H1 (cell line): Measurements from ENCODE around the gene STRIP2. TPM values are rescaled to one million over a fixed set of nuclear protein-coding genes. Genes with fewer than 3 reads are reported as not detected.

Experiments used
- CBX5 ChIP-seq: fragments of 300-800, 300-1000 bp; sonication (generic); IDR thresholded peaks from 2 replicates; pipeline ENCODE4 v1.7.1; 2016; ENCODE audit warnings: antibody characterized with exemption, low read length, low read depth
- CHD7 ChIP-seq: fragments of 300-600 bp; sonication (generic); IDR thresholded peaks from 2 replicates; pipeline ENCODE4 v1.7.1; 2012; ENCODE audit warnings: low read length, moderate library complexity, mild to moderate bottlenecking, inconsistent platforms; ENCODE audit not compliant: insufficient replicate concordance
- JUND ChIP-seq: IDR thresholded peaks from 2 replicates; pipeline ENCODE4 v1.6.1; 2011; ENCODE audit warnings: mild to moderate bottlenecking, improper control_type of control experiment, low read length
- SRF ChIP-seq: IDR thresholded peaks from 2 replicates; pipeline ENCODE4 v1.6.1; 2011; ENCODE audit warnings: mild to moderate bottlenecking, low read depth, low read length, moderate library complexity
- polyA plus RNA-seq, 7 experiments: library from polyadenylated mRNA; depleted of rRNA in 3 of 7; stranded (reverse) in 5 of 7; unstranded in 2 of 7; fragments of >200 nt in 5 of 7; fragments of 200-250 nt in 2 of 7; gene quantifications; 1 replicate in 5 of 7; 2 replicates in 1 of 7; 4 replicates in 1 of 7; pipeline versions ENCODE4 v1.2.1 to v1.2.3, GENCODE V29; 2011 to 2013; ENCODE audit warnings: missing spikeins in 2 of 7, mixed read lengths in 2 of 7
- total RNA-seq: library from RNA; stranded (reverse); fragmentation: NEBNext Ultra II Directional; extraction: Animal tissue kit (Norgen Biotek cat#: 25700); gene quantifications from 2 replicates; pipeline ENCODE4 v1.2.1, GENCODE V29; 2021

Gene STRIP2
- total and polyA plus RNA-seq, 2 of the 8 experiments (the other 6 are each of a cell fraction or from before 2014, with no cell fraction given) = 5.3 to 8.2 TPM

GRCh38 chr7:129401228-129401966 lies 32.8 kb upstream of the STRIP2 start (continued):
- no peak for TF ChIP-seq CHD7
- TF ChIP-seq CBX5 = no peak
- no peak for TF ChIP-seq JUND
- no peak for TF ChIP-seq SRF
